K562 (cell line): ENCODE results near the gene TMEM203. TPM values are rescaled to one million over a fixed set of nuclear protein-coding genes. Genes with fewer than 3 reads are reported as not detected.

Source experiments
- ATF1 ChIP-seq, 2 experiments: fragments of 450-650 bp in 1 of 2; IDR thresholded peaks; 2 replicates each; pipeline ENCODE4 v1.6.1; 2016; ENCODE audit warnings: missing compliant biosample characterization in 1 of 2, missing genetic modification characterization in 1 of 2
- EP400 ChIP-seq: fragments of 450-650 bp; IDR thresholded peaks from 2 replicates; pipeline ENCODE4 v1.6.1; 2017; ENCODE audit warnings: antibody characterized with exemption, mild to moderate bottlenecking, moderate library complexity
- MTA1 ChIP-seq: fragments of 450-650 bp; IDR thresholded peaks from 2 replicates; pipeline ENCODE4 v1.6.1; 2017; ENCODE audit warnings: borderline replicate concordance
- POLR2AphosphoS5 ChIP-seq: IDR thresholded peaks from 2 replicates; pipeline ENCODE4 v1.6.1; 2011; ENCODE audit warnings: mild to moderate bottlenecking, low read depth, low read length, moderate library complexity; ENCODE audit not compliant: control insufficient read depth, insufficient read depth
- SMAD3 ChIP-seq: fragments of 450-650 bp; formaldehyde crosslinking; conservative IDR thresholded peaks from 2 replicates; pipeline ENCODE4 v1.4.0; 2020; ENCODE audit warnings: mild to moderate bottlenecking
- SRF ChIP-seq, 2 experiments: fragments of 250-450, 450-650 bp in 1 of 2; sonication (Bioruptor Pico) in 1 of 2; sonication (generic) in 1 of 2; formaldehyde crosslinking; IDR thresholded peaks; 2 replicates each; pipeline versions ENCODE4 v1.5.0 to v1.5.1; 2020 to 2022; ENCODE audit warnings: mild to moderate bottlenecking in 1 of 2, missing genetic modification reagents in 1 of 2
- TEAD1 ChIP-seq, 2 experiments: fragments of 450-650 bp in 1 of 2; sonication (generic) in 1 of 2; formaldehyde crosslinking; IDR thresholded peaks; 2 replicates each; pipeline versions ENCODE4 v1.4.0 to v1.8.0; 2020 to 2022; ENCODE audit warnings: mild to moderate bottlenecking in 2 of 2, missing genetic modification reagents in 1 of 2
- TEAD2 ChIP-seq: fragments of 450-650 bp; IDR thresholded peaks from 2 replicates; pipeline ENCODE4 v1.6.1; 2016; ENCODE audit warnings: missing genetic modification characterization, control low read depth, missing compliant biosample characterization
- TGIF2 ChIP-seq: sonication (generic); formaldehyde crosslinking; IDR thresholded peaks from 2 replicates; pipeline ENCODE4 v1.8.1; 2022; ENCODE audit warnings: mild to moderate bottlenecking, missing genetic modification reagents, moderate library complexity
- ZNF146 ChIP-seq: IDR thresholded peaks from one replicate; pipeline ENCODE4 v1.6.1; 2018; ENCODE audit warnings: missing compliant biosample characterization; ENCODE audit not compliant: unreplicated experiment
- ZNF239 ChIP-seq: fragments of 250-450 bp; sonication (Bioruptor Pico); IDR thresholded peaks from 2 replicates; pipeline ENCODE4 v1.4.0; 2020; ENCODE audit warnings: mild to moderate bottlenecking
- polyA plus RNA-seq, 8 experiments: library from polyadenylated mRNA; depleted of rRNA in 4 of 8; stranded (reverse) in 5 of 8; unstranded in 3 of 8; fragments of >200 nt; fragmentation: Nextera tagmentation in 2 of 8; fragmentation: Illumina TruSeq in 1 of 8; extraction: Ambion mirVana in 2 of 8; extraction: Trizol in 1 of 8; gene quantifications; 2 replicates each; pipeline versions ENCODE4 v1.2.1 to v1.2.3, GENCODE V29; 2011 to 2014; ENCODE audit warnings: inconsistent platforms in 1 of 8, missing spikeins in 1 of 8
- total RNA-seq, 7 experiments: library from RNA; depleted of rRNA in 6 of 7; stranded (reverse); fragments of >200 nt in 6 of 7; fragmentation: Illumina TruSeq in 2 of 7; extraction: Trizol in 2 of 7; gene quantifications; 2 replicates each; pipeline versions ENCODE4 v1.2.1 to v1.2.3, GENCODE V29; 2011 to 2021; ENCODE audit warnings: low replicate concordance in 1 of 7
- TF ChIP-seq, protein P1 (sequence below): fragments of 450-650 bp; formaldehyde crosslinking; IDR thresholded peaks from 2 replicates; pipeline ENCODE4 v1.4.0; 2020; ENCODE audit warnings: mild to moderate bottlenecking, moderate library complexity
- TF ChIP-seq, protein P2 (sequence below): fragments of 450-650 bp; formaldehyde crosslinking; IDR thresholded peaks from 2 replicates; pipeline ENCODE4 v1.4.0; 2020; ENCODE audit warnings: mild to moderate bottlenecking, moderate library complexity
- TF ChIP-seq, protein P3 (sequence below), 2 experiments: fragments of 450-650 bp; IDR thresholded peaks; 2 replicates each; pipeline ENCODE4 v1.6.1; 2018; ENCODE audit warnings: mild to moderate bottlenecking in 2 of 2, low read depth in 1 of 2; ENCODE audit not compliant: partially characterized antibody in 2 of 2
- TF ChIP-seq, protein P4 (sequence below): fragments of 250-450 bp; sonication (Bioruptor Pico); IDR thresholded peaks from 2 replicates; pipeline ENCODE4 v1.5.0; 2021; ENCODE audit warnings: mild to moderate bottlenecking, moderate library complexity

TMEM203 gene
- total and polyA plus RNA-seq, 9 of the 15 experiments (the other 6 are each of a cell fraction or from before 2014, with no cell fraction given), result 8.8 to 59.5 (median 37.6) TPM

DNA sequence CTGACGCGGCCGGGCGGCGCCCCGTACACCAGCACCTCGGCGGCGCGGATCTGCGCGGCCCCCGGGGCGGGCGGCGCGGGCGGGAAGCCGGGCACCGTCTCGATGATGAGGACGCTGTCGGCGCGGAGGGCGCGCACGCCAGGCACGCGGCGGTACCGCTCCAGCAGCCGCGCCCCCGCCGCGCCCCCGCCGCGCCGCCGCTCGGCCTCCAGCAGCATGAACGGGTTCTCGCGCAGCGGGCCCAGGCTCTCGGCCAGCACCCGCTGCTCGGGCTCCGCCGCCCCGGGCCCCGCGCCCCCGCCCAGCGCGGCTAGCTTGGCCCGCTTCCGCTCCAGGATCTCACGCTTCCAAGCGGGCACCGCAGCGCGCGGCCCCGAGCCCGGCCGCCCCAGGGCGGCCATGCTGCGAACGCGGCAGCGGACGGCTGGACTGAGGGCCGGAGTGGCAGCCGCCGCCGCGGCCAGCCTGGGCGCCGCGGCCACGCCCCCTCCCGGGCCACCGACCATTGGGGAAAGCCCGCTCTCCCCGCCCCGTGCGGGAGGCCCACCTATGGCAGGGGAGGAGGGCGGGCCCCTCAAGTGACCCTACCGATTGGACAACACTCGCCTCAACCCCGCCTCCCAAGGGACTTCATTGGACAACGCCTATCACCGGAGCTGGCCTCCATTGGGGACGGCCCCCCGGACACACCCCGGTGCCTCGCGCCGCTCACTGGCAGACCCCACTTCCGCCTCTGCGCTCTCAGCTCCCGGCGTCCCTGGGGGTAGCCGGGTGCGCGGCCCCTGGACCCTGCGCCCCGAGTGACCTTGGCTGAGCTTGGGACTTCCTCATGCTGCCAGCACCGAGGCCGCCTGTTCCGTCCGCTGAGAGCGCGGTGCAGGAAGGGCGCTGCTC lies 4.9 kb downstream of the TMEM203 start, which contains the start of gene TPRN (continued):
- TF ChIP-seq, protein P1, sequence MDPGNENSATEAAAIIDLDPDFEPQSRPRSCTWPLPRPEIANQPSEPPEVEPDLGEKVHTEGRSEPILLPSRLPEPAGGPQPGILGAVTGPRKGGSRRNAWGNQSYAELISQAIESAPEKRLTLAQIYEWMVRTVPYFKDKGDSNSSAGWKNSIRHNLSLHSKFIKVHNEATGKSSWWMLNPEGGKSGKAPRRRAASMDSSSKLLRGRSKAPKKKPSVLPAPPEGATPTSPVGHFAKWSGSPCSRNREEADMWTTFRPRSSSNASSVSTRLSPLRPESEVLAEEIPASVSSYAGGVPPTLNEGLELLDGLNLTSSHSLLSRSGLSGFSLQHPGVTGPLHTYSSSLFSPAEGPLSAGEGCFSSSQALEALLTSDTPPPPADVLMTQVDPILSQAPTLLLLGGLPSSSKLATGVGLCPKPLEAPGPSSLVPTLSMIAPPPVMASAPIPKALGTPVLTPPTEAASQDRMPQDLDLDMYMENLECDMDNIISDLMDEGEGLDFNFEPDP (CRISPR knock-in tag), result no peak
- peak in 1 of 2 experiments; percentile 78; a peak in 2 of 4 replicates for TF ChIP-seq SRF (CRISPR knock-in tag; IDR thresholded peaks at IDR 0.05)
- TF ChIP-seq ZNF146 (CRISPR knock-in tag), result no peak
- no peak for TF ChIP-seq SMAD3
- TF ChIP-seq ZNF239 (CRISPR knock-in tag), result no peak
- peak; percentile 82; the same call in 1 of the 2 replicates for TF ChIP-seq EP400
- TF ChIP-seq TEAD1 (CRISPR knock-in tag; IDR thresholded peaks at IDR 0.05), result no peak
- no peak for TF ChIP-seq MTA1
- peak; percentile 67; the same call in 1 of the 2 replicates for TF ChIP-seq POLR2AphosphoS5
- TF ChIP-seq, protein P2, sequence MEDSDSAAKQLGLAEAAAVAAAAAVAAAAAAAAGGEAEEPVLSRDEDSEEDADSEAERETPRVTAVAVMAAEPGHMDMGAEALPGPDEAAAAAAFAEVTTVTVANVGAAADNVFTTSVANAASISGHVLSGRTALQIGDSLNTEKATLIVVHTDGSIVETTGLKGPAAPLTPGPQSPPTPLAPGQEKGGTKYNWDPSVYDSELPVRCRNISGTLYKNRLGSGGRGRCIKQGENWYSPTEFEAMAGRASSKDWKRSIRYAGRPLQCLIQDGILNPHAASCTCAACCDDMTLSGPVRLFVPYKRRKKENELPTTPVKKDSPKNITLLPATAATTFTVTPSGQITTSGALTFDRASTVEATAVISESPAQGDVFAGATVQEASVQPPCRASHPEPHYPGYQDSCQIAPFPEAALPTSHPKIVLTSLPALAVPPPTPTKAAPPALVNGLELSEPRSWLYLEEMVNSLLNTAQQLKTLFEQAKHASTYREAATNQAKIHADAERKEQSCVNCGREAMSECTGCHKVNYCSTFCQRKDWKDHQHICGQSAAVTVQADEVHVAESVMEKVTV (CRISPR knock-in tag), result no peak
- TF ChIP-seq, protein P3, sequence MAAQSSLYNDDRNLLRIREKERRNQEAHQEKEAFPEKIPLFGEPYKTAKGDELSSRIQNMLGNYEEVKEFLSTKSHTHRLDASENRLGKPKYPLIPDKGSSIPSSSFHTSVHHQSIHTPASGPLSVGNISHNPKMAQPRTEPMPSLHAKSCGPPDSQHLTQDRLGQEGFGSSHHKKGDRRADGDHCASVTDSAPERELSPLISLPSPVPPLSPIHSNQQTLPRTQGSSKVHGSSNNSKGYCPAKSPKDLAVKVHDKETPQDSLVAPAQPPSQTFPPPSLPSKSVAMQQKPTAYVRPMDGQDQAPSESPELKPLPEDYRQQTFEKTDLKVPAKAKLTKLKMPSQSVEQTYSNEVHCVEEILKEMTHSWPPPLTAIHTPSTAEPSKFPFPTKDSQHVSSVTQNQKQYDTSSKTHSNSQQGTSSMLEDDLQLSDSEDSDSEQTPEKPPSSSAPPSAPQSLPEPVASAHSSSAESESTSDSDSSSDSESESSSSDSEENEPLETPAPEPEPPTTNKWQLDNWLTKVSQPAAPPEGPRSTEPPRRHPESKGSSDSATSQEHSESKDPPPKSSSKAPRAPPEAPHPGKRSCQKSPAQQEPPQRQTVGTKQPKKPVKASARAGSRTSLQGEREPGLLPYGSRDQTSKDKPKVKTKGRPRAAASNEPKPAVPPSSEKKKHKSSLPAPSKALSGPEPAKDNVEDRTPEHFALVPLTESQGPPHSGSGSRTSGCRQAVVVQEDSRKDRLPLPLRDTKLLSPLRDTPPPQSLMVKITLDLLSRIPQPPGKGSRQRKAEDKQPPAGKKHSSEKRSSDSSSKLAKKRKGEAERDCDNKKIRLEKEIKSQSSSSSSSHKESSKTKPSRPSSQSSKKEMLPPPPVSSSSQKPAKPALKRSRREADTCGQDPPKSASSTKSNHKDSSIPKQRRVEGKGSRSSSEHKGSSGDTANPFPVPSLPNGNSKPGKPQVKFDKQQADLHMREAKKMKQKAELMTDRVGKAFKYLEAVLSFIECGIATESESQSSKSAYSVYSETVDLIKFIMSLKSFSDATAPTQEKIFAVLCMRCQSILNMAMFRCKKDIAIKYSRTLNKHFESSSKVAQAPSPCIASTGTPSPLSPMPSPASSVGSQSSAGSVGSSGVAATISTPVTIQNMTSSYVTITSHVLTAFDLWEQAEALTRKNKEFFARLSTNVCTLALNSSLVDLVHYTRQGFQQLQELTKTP (IDR thresholded peaks at IDR 0.05; ENCODE audit: low read depth in 1 of 2, partially characterized antibody in 2 of 2), result no peak
- no peak for TF ChIP-seq TEAD2
- no peak for TF ChIP-seq ATF1 (CRISPR knock-in tag; IDR thresholded peaks at IDR 0.05)
- TF ChIP-seq ATF1 (tag; IDR thresholded peaks at IDR 0.05), result peak; percentile 63
- TF ChIP-seq TGIF2, result no peak
- TF ChIP-seq, protein P4, sequence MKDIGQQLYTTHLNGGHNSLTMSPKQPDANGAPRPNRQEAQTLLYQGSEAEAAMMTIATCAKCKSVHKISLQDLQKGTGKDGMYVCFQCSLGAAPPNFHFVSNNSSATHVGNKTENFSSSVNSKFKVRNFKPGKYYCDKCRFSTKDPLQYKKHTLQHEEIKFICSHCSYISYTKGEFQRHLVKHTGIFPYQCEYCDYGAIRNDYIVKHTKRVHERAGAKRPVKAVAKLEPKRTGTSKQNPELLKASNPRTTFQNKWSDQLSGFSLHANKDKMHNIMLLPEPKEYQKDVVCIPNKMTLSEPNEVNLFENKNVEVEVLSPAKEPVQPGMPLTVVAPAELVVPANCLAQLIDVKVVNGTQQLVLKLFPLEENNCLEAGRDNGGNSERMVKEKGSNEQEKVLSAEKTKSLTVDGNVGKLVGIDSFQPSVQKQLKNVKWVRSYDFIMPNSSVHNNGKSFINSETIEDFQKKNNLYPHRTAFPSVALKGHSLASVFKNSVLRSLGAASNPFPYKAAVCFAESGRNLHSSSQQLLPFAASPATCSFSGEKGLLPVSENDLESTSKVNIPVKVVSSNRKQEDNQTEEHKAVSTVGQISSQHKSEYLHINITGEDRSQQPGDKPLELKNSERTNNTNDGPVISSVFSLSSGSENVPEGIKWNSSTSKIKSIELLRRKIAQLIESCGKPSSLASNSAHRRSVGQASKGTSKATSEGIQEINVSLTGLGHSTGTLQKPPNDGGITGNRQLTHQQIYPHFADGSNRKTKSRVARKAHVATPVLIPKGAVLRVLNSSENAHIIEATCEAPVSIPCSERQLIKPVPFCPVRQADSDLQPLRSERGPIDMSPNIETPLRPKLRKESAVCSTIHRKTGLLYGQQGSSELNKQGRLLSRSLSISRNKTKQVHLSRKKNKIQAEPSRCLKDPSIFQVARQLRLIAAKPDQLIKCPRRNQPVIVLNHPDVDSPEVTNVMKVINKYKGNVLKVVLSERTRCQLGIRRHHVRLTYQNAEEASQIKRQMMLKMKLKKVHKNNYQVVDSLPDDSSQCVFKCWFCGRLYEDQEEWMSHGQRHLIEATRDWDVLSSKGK (CRISPR knock-in tag), result no peak
